Tibial nerve (tissue), 4 donors: Measurements from ENCODE around the gene CNPPD1. TPM values are rescaled to one million over a fixed set of nuclear protein-coding genes. Genes with fewer than 3 reads are reported as not detected.

Experiments used
- DNase-seq, 2 donors: peaks; one replicate each; pipeline ENCODE4 v3.0.0-alpha.2; 2019; ENCODE audit warnings: low spot score in 2 of 2
- H3K27ac ChIP-seq, 4 donors: fragments of 200-600 bp; sonication (generic) in 3 of 4; one replicate each; pipeline ENCODE4 v1.5.1; 2017 to 2019; ENCODE audit warnings: mild to moderate bottlenecking in 1 of 4
- H3K27me3 ChIP-seq, 2 donors: fragments of 200-600 bp; sonication (generic) in 1 of 2; one replicate each; pipeline versions ENCODE4 v1.5.1 to v1.6.0; 2017 to 2019
- H3K36me3 ChIP-seq, 3 donors: fragments of 200-600 bp; sonication (generic); one replicate each; pipeline ENCODE4 v1.5.1; 2018 to 2019
- H3K4me1 ChIP-seq, 4 donors: fragments of 200-600 bp; sonication (generic) in 3 of 4; one replicate each; pipeline ENCODE4 v1.5.1; 2017 to 2019
- H3K4me3 ChIP-seq, 4 donors: fragments of 200-600 bp; sonication (generic) in 3 of 4; one replicate each; pipeline ENCODE4 v1.5.1; 2017 to 2019; ENCODE audit warnings: mild to moderate bottlenecking in 1 of 4, moderate library complexity in 1 of 4
- H3K9me3 ChIP-seq, 4 donors: fragments of 200-600 bp; sonication (generic) in 3 of 4; one replicate each; pipeline ENCODE4 v1.5.1; 2017 to 2019
- CTCF ChIP-seq, 5 experiments: fragments of 200-600 bp in 3 of 5; fragments of 450-650 bp in 2 of 5; sonication (generic) in 3 of 5; IDR thresholded peaks; one replicate each; pipeline ENCODE4 v1.5.1; 2016 to 2019; ENCODE audit warnings: antibody characterized with exemption in 5 of 5, mild to moderate bottlenecking in 3 of 5, moderate library complexity in 2 of 5
- EP300 ChIP-seq, 2 donors: sonication (generic); formaldehyde crosslinking; IDR thresholded peaks; one replicate each; pipeline ENCODE4 v1.6.1; 2017; ENCODE audit warnings: antibody characterized with exemption in 2 of 2, mild to moderate bottlenecking in 1 of 2
- POLR2A ChIP-seq, 2 donors: fragments of 450-650 bp; IDR thresholded peaks; one replicate each; pipeline ENCODE4 v1.6.1; 2017; ENCODE audit warnings: antibody characterized with exemption in 2 of 2, mild to moderate bottlenecking in 2 of 2, moderate library complexity in 2 of 2
- WGBS, 2 donors: methylation state at CpG; one replicate each; pipeline ENCODE4 v1.1.5; 2018; 5-methylcytosine and 5-hydroxymethylcytosine counted together
- total RNA-seq, 4 donors: library from RNA; depleted of rRNA; stranded (reverse); fragments of >200 nt; gene quantifications; one replicate each; pipeline ENCODE4 v1.1.0, GENCODE V29; 2016

The CNPPD1 gene
- total RNA-seq, 4 donors from 2014 or later, result 38.8 to 51.3 (median 49.4) TPM

GRCh38 chr2:219149667-219150066, 27.1 kb downstream of the CNPPD1 start:
- Histone ChIP-seq H3K27me3 (no peaks in the 10 kb centered on the region), H3K4me1 (peaks cover 0 to 7% (median 2%) of the 10 kb centered on the region in 4 donors), H3K9me3 (no peaks in the 10 kb centered on the region), H3K4me3 (no peak overlapping the region), H3K36me3 (peaks cover 2 to 84% (median 3%) of the 10 kb centered on the region in 3 donors), H3K27ac (no peak overlapping the region)
- WGBS, 2 donors, result 0 to 17% methylated on average over 1 of the region's 1 CpG
- no peak for DNase-seq
- TF ChIP-seq EP300 (IDR thresholded peaks at IDR 0.05), result no peak
- TF ChIP-seq CTCF (IDR thresholded peaks at IDR 0.05), result no peak
- no peak for TF ChIP-seq POLR2A (IDR thresholded peaks at IDR 0.05)

GRCh38 chr2:219142329-219142728, 34.4 kb downstream of the CNPPD1 start:
- H3K27ac ChIP-seq, result no peak overlapping the region
- H3K4me3 ChIP-seq, result no peak overlapping the region
- H3K36me3 ChIP-seq, result peaks cover 2 to 86% (median 3%) of the 10 kb centered on the region in 3 donors
- no peak for TF ChIP-seq CTCF (IDR thresholded peaks at IDR 0.05)
- WGBS, 2 donors, result 78 to 80% methylated on average over 6 of the region's 6 CpGs
- no peak for DNase-seq
- no peaks in the 10 kb centered on the region for H3K4me1 ChIP-seq
- no peaks in the 10 kb centered on the region for H3K27me3 ChIP-seq
- H3K9me3 ChIP-seq, result no peaks in the 10 kb centered on the region

- H3K36me3 ChIP-seq, result peaks cover 0 to 73% (median 0%) of the 10 kb centered on the region in 3 donors
- no peak overlapping the region for H3K4me3 ChIP-seq
- no peaks in the 10 kb centered on the region for H3K27me3 ChIP-seq
- no peaks in the 10 kb centered on the region for H3K9me3 ChIP-seq
- no peak overlapping the region for H3K27ac ChIP-seq
- 92 to 93% methylated on average over 3 of the region's 3 CpGs for WGBS, 2 donors
- H3K4me1 ChIP-seq, result no peaks in the 10 kb centered on the region
- TF ChIP-seq CTCF (IDR thresholded peaks at IDR 0.05) (no peak), POLR2A (IDR thresholded peaks at IDR 0.05) (no peak), EP300 (IDR thresholded peaks at IDR 0.05) (no peak)
- DNase-seq, result no peak
Observed at GRCh38 chr2:219140722-219141121, 36.0 kb downstream of the CNPPD1 start.

- Histone ChIP-seq H3K27ac (no peak overlapping the region), H3K27me3 (no peaks in the 10 kb centered on the region), H3K4me3 (no peak overlapping the region), H3K4me1 (no peaks in the 10 kb centered on the region), H3K9me3 (no peaks in the 10 kb centered on the region), H3K36me3 (peaks cover 0 to 18% (median 0%) of the 10 kb centered on the region in 3 donors)
- TF ChIP-seq EP300 (IDR thresholded peaks at IDR 0.05) (no peak), POLR2A (IDR thresholded peaks at IDR 0.05) (no peak), CTCF (IDR thresholded peaks at IDR 0.05) (no peak)
- DNase-seq, result no peak
- WGBS, 2 donors, result 88 to 89% methylated on average over 4 of the region's 4 CpGs
Observed at GRCh38 chr2:219133976-219134375, 42.7 kb downstream of the CNPPD1 start.

GRCh38 chr2:219131744-219132143, 45.0 kb downstream of the CNPPD1 start:
- Histone ChIP-seq H3K4me1 (peaks cover 0 to 3% (median 0%) of the 10 kb centered on the region in 4 donors), H3K4me3 (no peak overlapping the region), H3K27me3 (no peaks in the 10 kb centered on the region), H3K27ac (no peak overlapping the region), H3K36me3 (peaks cover 0 to 17% (median 0%) of the 10 kb centered on the region in 3 donors), H3K9me3 (no peaks in the 10 kb centered on the region)
- WGBS, 2 donors, result 89% methylated on average over 4 of the region's 4 CpGs
- TF ChIP-seq EP300 (IDR thresholded peaks at IDR 0.05) (no peak), POLR2A (IDR thresholded peaks at IDR 0.05) (no peak), CTCF (IDR thresholded peaks at IDR 0.05) (no peak)
- DNase-seq, result no peak
